IMR-90 (cell line): ENCODE measurements around the gene RC3H2. TPM values are rescaled to one million over a fixed set of nuclear protein-coding genes. Genes with fewer than 3 reads are reported as not detected.

Experiments
- ATAC-seq: fragments of 200-7000 bp; cut with Tn5 transposase; 2 replicates; pipeline ENCODE4 v1.9.1; 2020; ENCODE audit warnings: low read depth, mild to moderate bottlenecking, moderate library complexity
- BruUV-seq: library from RNA; stranded (reverse); fragments of 400-500 nt; replicated peaks from 2 replicates; lab custom pipeline; 2021; lab: Mats Ljungman, UMichigan
- CTCF ChIA-PET: fragments of 300-600 bp; formaldehyde crosslinking; extraction: SDS; loops from one replicate; lab custom pipeline; 2021; ENCODE audit warnings: antibody characterized with exemption; lab: Yijun Ruan, JAX
- POLR2A ChIA-PET: fragments of 300-600 bp; sonication (Branson Sonifier 250); formaldehyde crosslinking; loops from one replicate; lab custom pipeline; 2022; ENCODE audit warnings: antibody characterized with exemption; ENCODE audit not compliant: unreplicated experiment; lab: Charles Lee
- DNase-seq: peaks from one replicate; pipeline ENCODE4 v3.0.0; 2013
- H2AFZ ChIP-seq: replicated peaks from 2 replicates; pipeline ENCODE3; 2013; ENCODE audit warnings: low read length, mild to moderate bottlenecking; ENCODE audit not compliant: poor library complexity
- H2AK5ac ChIP-seq: 2 replicates; pipeline ENCODE4 v1.6.1; 2013; ENCODE audit warnings: low read depth, low read length, inconsistent platforms
- H2AK9ac ChIP-seq: replicated peaks from 2 replicates; pipeline ENCODE3; 2013; ENCODE audit warnings: mild to moderate bottlenecking, low read depth, low read length, moderate library complexity; ENCODE audit not compliant: poor library complexity
- H2BK120ac ChIP-seq: 2 replicates; pipeline ENCODE4 v1.6.1; 2013; ENCODE audit warnings: low read depth, low read length, inconsistent platforms
- H2BK15ac ChIP-seq: 3 replicates; pipeline ENCODE4 v1.6.1; 2013; ENCODE audit warnings: low read depth, low read length, inconsistent platforms
- H2BK20ac ChIP-seq: 2 replicates; pipeline ENCODE4 v1.6.1; 2013; ENCODE audit warnings: low read depth, mild to moderate bottlenecking, inconsistent platforms, low read length, moderate library complexity
- H2BK5ac ChIP-seq: 2 replicates; pipeline ENCODE4 v1.6.1; 2013; ENCODE audit warnings: mild to moderate bottlenecking, low read depth, low read length, inconsistent platforms; ENCODE audit not compliant: poor library complexity, severe bottlenecking
- H3K14ac ChIP-seq: replicated peaks from 2 replicates; pipeline ENCODE4 v1.6.1; 2013; ENCODE audit warnings: low read depth, low read length, inconsistent platforms
- H3K18ac ChIP-seq: 2 replicates; pipeline ENCODE4 v1.6.1; 2013; ENCODE audit warnings: low read depth, low read length, control low read depth
- H3K23ac ChIP-seq: 2 replicates; pipeline ENCODE4 v1.6.1; 2013; ENCODE audit warnings: low read depth, low read length, inconsistent platforms
- H3K27ac ChIP-seq: 2 replicates; pipeline ENCODE4 v1.5.1; 2013; ENCODE audit warnings: mild to moderate bottlenecking, control low read depth, low read length; ENCODE audit not compliant: insufficient read depth
- H3K27me3 ChIP-seq: 2 replicates; pipeline ENCODE4 v1.6.1; 2013; ENCODE audit warnings: low read length; ENCODE audit not compliant: control insufficient read depth, insufficient read depth
- H3K36me3 ChIP-seq: 2 replicates; pipeline ENCODE4 v1.6.1; 2013; ENCODE audit warnings: low read length, mixed read lengths; ENCODE audit not compliant: control insufficient read depth, insufficient read depth
- H3K4ac ChIP-seq: 2 replicates; pipeline ENCODE4 v1.6.1; 2013; ENCODE audit warnings: low read depth, low read length, inconsistent platforms
- H3K4me1 ChIP-seq: 2 replicates; pipeline ENCODE4 v1.6.1; 2013; ENCODE audit warnings: low read length, mixed read lengths; ENCODE audit not compliant: control insufficient read depth, insufficient read depth
- H3K4me2 ChIP-seq: 2 replicates; pipeline ENCODE4 v1.6.1; 2013; ENCODE audit warnings: low read depth, mild to moderate bottlenecking, control low read depth, low read length, moderate library complexity
- H3K4me3 ChIP-seq: 2 replicates; pipeline ENCODE4 v1.5.1; 2013; ENCODE audit warnings: low read depth, mild to moderate bottlenecking, control low read depth, low read length, moderate library complexity; ENCODE audit not compliant: insufficient read depth
- H3K56ac ChIP-seq: 2 replicates; pipeline ENCODE4 v1.6.1; 2013; ENCODE audit warnings: low read length, inconsistent platforms; ENCODE audit not compliant: insufficient read depth; ENCODE audit errors: extremely low read depth
- H3K79me1 ChIP-seq, 2 experiments: 2 replicates each; pipeline ENCODE4 v1.6.1; 2013; ENCODE audit warnings: low read length in 2 of 2, inconsistent platforms in 1 of 2, low read depth in 1 of 2
- H3K9ac ChIP-seq: 2 replicates; pipeline ENCODE4 v1.6.1; 2013; ENCODE audit warnings: low read depth, low read length, control low read depth
- H3K9me1 ChIP-seq: 2 replicates; pipeline ENCODE4 v1.6.1; 2013; ENCODE audit warnings: low read length, inconsistent platforms; ENCODE audit not compliant: insufficient read depth
- H3K9me3 ChIP-seq: 2 replicates; pipeline ENCODE4 v1.6.1; 2013; ENCODE audit warnings: low read length; ENCODE audit not compliant: control insufficient read depth, insufficient read depth
- H4K20me1 ChIP-seq: 2 replicates; pipeline ENCODE4 v1.6.1; 2013; ENCODE audit warnings: low read length, inconsistent platforms; ENCODE audit not compliant: insufficient read depth
- H4K5ac ChIP-seq: 2 replicates; pipeline ENCODE4 v1.6.1; 2013; ENCODE audit warnings: mild to moderate bottlenecking, low read depth, low read length, control low read depth
- H4K8ac ChIP-seq, 2 experiments: 2 replicates each; pipeline ENCODE4 v1.6.1; 2013; ENCODE audit warnings: low read depth in 2 of 2, low read length in 2 of 2, control low read depth in 1 of 2, inconsistent platforms in 1 of 2
- H4K91ac ChIP-seq: 2 replicates; pipeline ENCODE4 v1.6.1; 2013; ENCODE audit warnings: low read depth, low read length, inconsistent platforms; ENCODE audit not compliant: insufficient read depth
- BHLHE40 ChIP-seq: fragments of 150-350 bp; IDR thresholded peaks from 2 replicates; pipeline ENCODE4 v1.6.1; 2016; ENCODE audit warnings: mild to moderate bottlenecking, low read depth, low read length
- CEBPB ChIP-seq: IDR thresholded peaks from 2 replicates; pipeline ENCODE4 v1.6.1; 2012; ENCODE audit warnings: low read depth, low read length, improper control_type of control experiment
- CHD1 ChIP-seq: IDR thresholded peaks from 2 replicates; pipeline ENCODE4 v1.6.1; 2012; ENCODE audit warnings: low read depth, low read length, improper control_type of control experiment
- FOS ChIP-seq: fragments of 150-350 bp; IDR thresholded peaks from 2 replicates; pipeline ENCODE4 v1.6.1; 2016; ENCODE audit warnings: low read depth, low read length
- MAFK ChIP-seq: IDR thresholded peaks from 2 replicates; pipeline ENCODE4 v1.6.1; 2012; ENCODE audit warnings: low read depth, low read length, improper control_type of control experiment
- MAZ ChIP-seq: IDR thresholded peaks from 2 replicates; pipeline ENCODE4 v1.6.1; 2012; ENCODE audit warnings: low read depth, mild to moderate bottlenecking, low read length, improper control_type of control experiment, moderate library complexity, borderline replicate concordance
- MXI1 ChIP-seq: IDR thresholded peaks from 2 replicates; pipeline ENCODE4 v1.6.1; 2012; ENCODE audit warnings: low read depth, mild to moderate bottlenecking, low read length, moderate library complexity, borderline replicate concordance
- NFE2L2 ChIP-seq: fragments of 150-350 bp; IDR thresholded peaks from 2 replicates; pipeline ENCODE4 v1.6.1; 2016; ENCODE audit warnings: low read depth, mild to moderate bottlenecking, low read length
- POLR2A ChIP-seq: IDR thresholded peaks from 2 replicates; pipeline ENCODE4 v1.6.1; 2012; ENCODE audit warnings: mild to moderate bottlenecking, low read depth, low read length
- RAD21 ChIP-seq: IDR thresholded peaks from 2 replicates; pipeline ENCODE4 v1.6.1; 2012; ENCODE audit warnings: low read length, improper control_type of control experiment
- RCOR1 ChIP-seq: IDR thresholded peaks from 2 replicates; pipeline ENCODE4 v1.6.1; 2012; ENCODE audit warnings: mild to moderate bottlenecking, low read length, improper control_type of control experiment; ENCODE audit not compliant: insufficient replicate concordance
- RFX5 ChIP-seq: IDR thresholded peaks from 2 replicates; pipeline ENCODE4 v1.8.0; 2012; ENCODE audit warnings: low read depth, mild to moderate bottlenecking, low read length, moderate library complexity
- SMC3 ChIP-seq: fragments of 150-350 bp; IDR thresholded peaks from 2 replicates; pipeline ENCODE4 v1.6.1; 2016; ENCODE audit warnings: low read depth, mild to moderate bottlenecking, antibody characterized with exemption, low read length, moderate library complexity
- WGBS, 2 experiments: methylation state at CpG; one replicate each; pipeline versions ENCODE4 v1.1.5 to v1.1.7; 2013; ENCODE audit warnings: missing lambda C conversion rate in 2 of 2; ENCODE audit not compliant: insufficient read length in 1 of 2; ENCODE audit errors: extremely low coverage in 2 of 2; 5-methylcytosine and 5-hydroxymethylcytosine counted together
- dilution Hi-C: fragments of 300-500 bp; cut with HindIII; formaldehyde crosslinking; loops from one replicate; pipeline ENCODE4 v1.14.3; 2018; ENCODE audit warnings: low sequenced_read_pairs; ENCODE audit not compliant: unreplicated experiment
- in situ Hi-C: fragments of 300-500 bp; cut with MboI; formaldehyde crosslinking; loops from 3 replicates; pipeline ENCODE4 v1.14.3; 2019; ENCODE audit warnings: low sequenced_read_pairs, inconsistent platforms, mixed read lengths
- intact Hi-C: fragments of 100-400 bp; cut with micrococcal nuclease; formaldehyde crosslinking; loops from 2 replicates; pipeline ENCODE4 v1.10.0; 2022
- polyA plus RNA-seq, 3 experiments: library from polyadenylated mRNA; depleted of rRNA; stranded (reverse); fragments of >200 nt; gene quantifications; 2 replicates each; pipeline ENCODE4 v1.2.3, GENCODE V29; 2012; ENCODE audit warnings: low replicate concordance in 1 of 3
- total RNA-seq: library from RNA; depleted of rRNA; stranded (reverse); fragments of >200 nt; gene quantifications from 2 replicates; pipeline ENCODE4 v1.2.3, GENCODE V29; 2012
- TF ChIP-seq, protein P1 (sequence below): fragments of 150-350 bp; IDR thresholded peaks from 2 replicates; pipeline ENCODE4 v1.6.1; 2017; ENCODE audit warnings: mild to moderate bottlenecking, antibody characterized with exemption, low read length, low read depth
- TF ChIP-seq, protein P2 (sequence below): conservative IDR thresholded peaks from 2 replicates; pipeline ENCODE4 v1.5.1; 2012; ENCODE audit warnings: mild to moderate bottlenecking, low read depth, low read length, improper control_type of control experiment
- TF ChIP-seq, protein P3 (sequence below): fragments of 150-350 bp; IDR thresholded peaks from 2 replicates; pipeline ENCODE4 v1.6.1; 2016; ENCODE audit warnings: low read depth, mild to moderate bottlenecking, low read length, moderate library complexity, borderline replicate concordance

Gene RC3H2
- total and polyA plus RNA-seq, 2 of the 4 experiments (the other 2 are of a cell fraction): 14.7 to 58.4 TPM

DNA sequence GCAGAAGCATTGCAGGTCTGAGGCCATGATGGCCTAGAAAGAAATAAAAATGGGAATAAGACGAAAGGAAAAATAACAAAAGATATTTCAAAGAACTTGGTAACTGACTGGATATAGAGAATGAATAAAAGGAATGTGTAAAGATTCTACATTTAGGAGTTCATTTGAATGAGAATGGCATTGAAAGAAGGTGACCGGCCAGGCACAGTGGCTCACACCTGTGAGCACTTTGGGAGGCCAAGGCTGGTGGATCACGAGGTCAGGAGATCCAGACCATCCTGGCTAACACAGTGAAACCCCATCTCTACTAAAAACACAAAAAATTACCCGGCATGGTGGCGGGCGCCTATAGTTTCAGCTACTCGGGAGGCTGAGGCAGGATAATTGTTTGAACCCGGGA, 17.6 kb upstream of the RC3H2 start:
- no peak overlapping the region for H3K4me2 ChIP-seq
- H3K18ac ChIP-seq: no peak overlapping the region
- WGBS, 2 experiments: 83% methylated on average over 1 of the region's 8 CpGs; no CpG with 5 or more reads in 1 of the 2 experiments
- H4K91ac ChIP-seq: no peak overlapping the region
- H2BK20ac ChIP-seq: no peak overlapping the region
- H2AFZ ChIP-seq: no peak overlapping the region
- dilution Hi-C loops: no loop called here
- H2BK120ac ChIP-seq: no peak overlapping the region
- H3K79me1 ChIP-seq: peaks cover 25 to 32% of the 10 kb centered on the region in 2 experiments
- no peak for TF ChIP-seq NFE2L2
- TF ChIP-seq, protein P1, sequence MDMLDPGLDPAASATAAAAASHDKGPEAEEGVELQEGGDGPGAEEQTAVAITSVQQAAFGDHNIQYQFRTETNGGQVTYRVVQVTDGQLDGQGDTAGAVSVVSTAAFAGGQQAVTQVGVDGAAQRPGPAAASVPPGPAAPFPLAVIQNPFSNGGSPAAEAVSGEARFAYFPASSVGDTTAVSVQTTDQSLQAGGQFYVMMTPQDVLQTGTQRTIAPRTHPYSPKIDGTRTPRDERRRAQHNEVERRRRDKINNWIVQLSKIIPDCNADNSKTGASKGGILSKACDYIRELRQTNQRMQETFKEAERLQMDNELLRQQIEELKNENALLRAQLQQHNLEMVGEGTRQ: no peak
- no peak for TF ChIP-seq CEBPB
- TF ChIP-seq BHLHE40: no peak
- no peak for TF ChIP-seq CHD1
- TF ChIP-seq, protein P2, sequence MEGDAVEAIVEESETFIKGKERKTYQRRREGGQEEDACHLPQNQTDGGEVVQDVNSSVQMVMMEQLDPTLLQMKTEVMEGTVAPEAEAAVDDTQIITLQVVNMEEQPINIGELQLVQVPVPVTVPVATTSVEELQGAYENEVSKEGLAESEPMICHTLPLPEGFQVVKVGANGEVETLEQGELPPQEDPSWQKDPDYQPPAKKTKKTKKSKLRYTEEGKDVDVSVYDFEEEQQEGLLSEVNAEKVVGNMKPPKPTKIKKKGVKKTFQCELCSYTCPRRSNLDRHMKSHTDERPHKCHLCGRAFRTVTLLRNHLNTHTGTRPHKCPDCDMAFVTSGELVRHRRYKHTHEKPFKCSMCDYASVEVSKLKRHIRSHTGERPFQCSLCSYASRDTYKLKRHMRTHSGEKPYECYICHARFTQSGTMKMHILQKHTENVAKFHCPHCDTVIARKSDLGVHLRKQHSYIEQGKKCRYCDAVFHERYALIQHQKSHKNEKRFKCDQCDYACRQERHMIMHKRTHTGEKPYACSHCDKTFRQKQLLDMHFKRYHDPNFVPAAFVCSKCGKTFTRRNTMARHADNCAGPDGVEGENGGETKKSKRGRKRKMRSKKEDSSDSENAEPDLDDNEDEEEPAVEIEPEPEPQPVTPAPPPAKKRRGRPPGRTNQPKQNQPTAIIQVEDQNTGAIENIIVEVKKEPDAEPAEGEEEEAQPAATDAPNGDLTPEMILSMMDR: no peak
- TF ChIP-seq POLR2A: no peak
- TF ChIP-seq MAZ: no peak
- TF ChIP-seq RCOR1: no peak
- TF ChIP-seq, protein P3, sequence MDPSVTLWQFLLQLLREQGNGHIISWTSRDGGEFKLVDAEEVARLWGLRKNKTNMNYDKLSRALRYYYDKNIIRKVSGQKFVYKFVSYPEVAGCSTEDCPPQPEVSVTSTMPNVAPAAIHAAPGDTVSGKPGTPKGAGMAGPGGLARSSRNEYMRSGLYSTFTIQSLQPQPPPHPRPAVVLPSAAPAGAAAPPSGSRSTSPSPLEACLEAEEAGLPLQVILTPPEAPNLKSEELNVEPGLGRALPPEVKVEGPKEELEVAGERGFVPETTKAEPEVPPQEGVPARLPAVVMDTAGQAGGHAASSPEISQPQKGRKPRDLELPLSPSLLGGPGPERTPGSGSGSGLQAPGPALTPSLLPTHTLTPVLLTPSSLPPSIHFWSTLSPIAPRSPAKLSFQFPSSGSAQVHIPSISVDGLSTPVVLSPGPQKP: no peak
- no peak for TF ChIP-seq SMC3
- no peak for TF ChIP-seq MXI1
- no peak for TF ChIP-seq FOS
- TF ChIP-seq MAFK: no peak
- TF ChIP-seq RAD21: no peak
- no peak for TF ChIP-seq RFX5
- BruUV-seq: no TSS peak
- H3K27ac ChIP-seq: no peak overlapping the region
- H4K5ac ChIP-seq: no peak overlapping the region
- peaks cover 3% of the 10 kb centered on the region; the same call in 1 of the 2 replicates for H3K9me1 ChIP-seq
- no peak overlapping the region for H2BK15ac ChIP-seq
- no peaks in the 10 kb centered on the region for H3K9me3 ChIP-seq
- H2AK9ac ChIP-seq: no peak overlapping the region
- in situ Hi-C loops: no loop called here
- H2AK5ac ChIP-seq: no peak overlapping the region
- H4K8ac ChIP-seq: no peak overlapping the region
- ATAC-seq (no peak), DNase-seq (no peak)
- H3K56ac ChIP-seq: no peak overlapping the region
- intact Hi-C loops: no loop called here
- POLR2A ChIA-PET: no interaction called here
- no peak overlapping the region for H3K4me3 ChIP-seq
- no peak overlapping the region for H3K4ac ChIP-seq
- no peak overlapping the region for H3K23ac ChIP-seq
- no peaks in the 10 kb centered on the region for H4K20me1 ChIP-seq
- peaks cover 14% of the 10 kb centered on the region for H3K36me3 ChIP-seq
- no peak overlapping the region for H2BK5ac ChIP-seq
- H3K4me1 ChIP-seq: no peaks in the 10 kb centered on the region
- CTCF ChIA-PET: no interaction called here
- no peaks in the 10 kb centered on the region for H3K27me3 ChIP-seq
- H3K9ac ChIP-seq: no peak overlapping the region
- no peak overlapping the region for H3K14ac ChIP-seq
